ENCODE measurements around the gene KCNIP1.

DNA sequence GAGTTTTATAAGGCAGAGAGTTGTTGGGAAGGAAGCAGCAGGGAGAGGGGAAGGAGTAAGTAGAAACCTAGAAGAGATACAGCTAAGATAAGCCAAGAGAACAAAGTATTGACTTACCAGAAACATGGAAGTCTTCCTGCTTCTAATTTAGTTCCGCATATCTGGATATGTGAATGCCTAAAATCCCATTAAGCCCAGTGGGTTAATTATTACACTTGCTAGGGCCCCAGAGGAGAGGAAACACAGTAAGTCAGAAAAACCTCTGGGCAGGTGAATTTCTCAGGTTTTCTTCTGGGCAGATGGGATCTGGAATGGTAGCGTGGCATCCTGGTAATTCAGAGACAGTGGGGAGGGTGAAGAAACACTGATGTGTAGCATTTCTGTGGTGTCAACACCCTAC, 175.0 kb downstream of the KCNIP1 start:
- TF ChIP-seq MAX (IDR thresholded peaks at IDR 0.05; ENCODE audit: low read depth) (no peak), RFX5 (IDR thresholded peaks at IDR 0.05; ENCODE audit: low read length) (no peak), EZH2phosphoT487 (IDR thresholded peaks at IDR 0.05; ENCODE audit: borderline replicate concordance, low read depth) (no peak), RAD21 (IDR thresholded peaks at IDR 0.05; ENCODE audit: low read length) (no peak), NFIC (IDR thresholded peaks at IDR 0.05; ENCODE audit: borderline replicate concordance) (no peak), POLR2AphosphoS5 (IDR thresholded peaks at IDR 0.05; ENCODE audit: low read depth, low read length) (no peak), EP300 (IDR thresholded peaks at IDR 0.05; ENCODE audit: borderline replicate concordance in 1 of 2, low read depth in 1 of 2, low read length in 1 of 2) (no peak), TAF1 (IDR thresholded peaks at IDR 0.05; ENCODE audit: borderline replicate concordance, low read depth, low read length) (no peak), JUND (IDR thresholded peaks at IDR 0.05) (no peak)
- TF ChIP-seq, protein P1, sequence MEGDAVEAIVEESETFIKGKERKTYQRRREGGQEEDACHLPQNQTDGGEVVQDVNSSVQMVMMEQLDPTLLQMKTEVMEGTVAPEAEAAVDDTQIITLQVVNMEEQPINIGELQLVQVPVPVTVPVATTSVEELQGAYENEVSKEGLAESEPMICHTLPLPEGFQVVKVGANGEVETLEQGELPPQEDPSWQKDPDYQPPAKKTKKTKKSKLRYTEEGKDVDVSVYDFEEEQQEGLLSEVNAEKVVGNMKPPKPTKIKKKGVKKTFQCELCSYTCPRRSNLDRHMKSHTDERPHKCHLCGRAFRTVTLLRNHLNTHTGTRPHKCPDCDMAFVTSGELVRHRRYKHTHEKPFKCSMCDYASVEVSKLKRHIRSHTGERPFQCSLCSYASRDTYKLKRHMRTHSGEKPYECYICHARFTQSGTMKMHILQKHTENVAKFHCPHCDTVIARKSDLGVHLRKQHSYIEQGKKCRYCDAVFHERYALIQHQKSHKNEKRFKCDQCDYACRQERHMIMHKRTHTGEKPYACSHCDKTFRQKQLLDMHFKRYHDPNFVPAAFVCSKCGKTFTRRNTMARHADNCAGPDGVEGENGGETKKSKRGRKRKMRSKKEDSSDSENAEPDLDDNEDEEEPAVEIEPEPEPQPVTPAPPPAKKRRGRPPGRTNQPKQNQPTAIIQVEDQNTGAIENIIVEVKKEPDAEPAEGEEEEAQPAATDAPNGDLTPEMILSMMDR (IDR thresholded peaks at IDR 0.05): no peak

Data from SK-N-SH (cell line).